Stimulated activated CD4-positive, alpha-beta T cell treated with anti-CD3 and anti-CD28 coated beads, Interleukin-15, amount 100 ng/mL, for 48 hours (primary cell): ENCODE results near the gene KIF4B.
"Not testable (repeated sequence)": the region's sequence is repeated elsewhere in the genome, so short reads cannot be mapped to it uniquely, and the experiment has no call there.

Experiments used
- DNase-seq, 2 donors: peaks; one replicate each; pipeline ENCODE4 v3.0.0-alpha.2; 2020; ENCODE audit warnings: low read depth in 2 of 2

Gene KIF4B, protein sequence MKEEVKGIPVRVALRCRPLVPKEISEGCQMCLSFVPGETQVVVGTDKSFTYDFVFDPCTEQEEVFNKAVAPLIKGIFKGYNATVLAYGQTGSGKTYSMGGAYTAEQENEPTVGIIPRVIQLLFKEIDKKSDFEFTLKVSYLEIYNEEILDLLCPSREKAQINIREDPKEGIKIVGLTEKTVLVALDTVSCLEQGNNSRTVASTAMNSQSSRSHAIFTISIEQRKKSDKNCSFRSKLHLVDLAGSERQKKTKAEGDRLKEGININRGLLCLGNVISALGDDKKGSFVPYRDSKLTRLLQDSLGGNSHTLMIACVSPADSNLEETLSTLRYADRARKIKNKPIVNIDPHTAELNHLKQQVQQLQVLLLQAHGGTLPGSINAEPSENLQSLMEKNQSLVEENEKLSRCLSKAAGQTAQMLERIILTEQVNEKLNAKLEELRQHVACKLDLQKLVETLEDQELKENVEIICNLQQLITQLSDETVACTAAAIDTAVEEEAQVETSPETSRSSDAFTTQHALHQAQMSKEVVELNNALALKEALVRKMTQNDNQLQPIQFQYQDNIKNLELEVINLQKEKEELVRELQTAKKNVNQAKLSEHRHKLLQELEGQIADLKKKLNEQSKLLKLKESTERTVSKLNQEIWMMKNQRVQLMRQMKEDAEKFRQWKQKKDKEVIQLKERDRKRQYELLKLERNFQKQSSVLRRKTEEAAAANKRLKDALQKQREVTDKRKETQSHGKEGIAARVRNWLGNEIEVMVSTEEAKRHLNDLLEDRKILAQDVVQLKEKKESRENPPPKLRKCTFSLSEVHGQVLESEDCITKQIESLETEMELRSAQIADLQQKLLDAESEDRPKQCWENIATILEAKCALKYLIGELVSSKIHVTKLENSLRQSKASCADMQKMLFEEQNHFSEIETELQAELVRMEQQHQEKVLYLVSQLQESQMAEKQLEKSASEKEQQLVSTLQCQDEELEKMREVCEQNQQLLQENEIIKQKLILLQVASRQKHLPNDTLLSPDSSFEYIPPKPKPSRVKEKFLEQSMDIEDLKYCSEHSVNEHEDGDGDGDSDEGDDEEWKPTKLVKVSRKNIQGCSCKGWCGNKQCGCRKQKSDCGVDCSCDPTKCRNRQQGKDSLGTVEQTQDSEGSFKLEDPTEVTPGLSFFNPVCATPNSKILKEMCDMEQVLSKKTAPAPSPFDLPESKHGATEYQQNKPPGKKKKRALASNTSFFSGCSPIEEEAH

GRCh38 chr5:155013526-155013925 lies at the start of gene KIF4B:
Gene KIF4B (plus strand): TSS chr5:155013755. CDS start chr5:155013860, 105 bp downstream.
- no peak for DNase-seq

DNA sequence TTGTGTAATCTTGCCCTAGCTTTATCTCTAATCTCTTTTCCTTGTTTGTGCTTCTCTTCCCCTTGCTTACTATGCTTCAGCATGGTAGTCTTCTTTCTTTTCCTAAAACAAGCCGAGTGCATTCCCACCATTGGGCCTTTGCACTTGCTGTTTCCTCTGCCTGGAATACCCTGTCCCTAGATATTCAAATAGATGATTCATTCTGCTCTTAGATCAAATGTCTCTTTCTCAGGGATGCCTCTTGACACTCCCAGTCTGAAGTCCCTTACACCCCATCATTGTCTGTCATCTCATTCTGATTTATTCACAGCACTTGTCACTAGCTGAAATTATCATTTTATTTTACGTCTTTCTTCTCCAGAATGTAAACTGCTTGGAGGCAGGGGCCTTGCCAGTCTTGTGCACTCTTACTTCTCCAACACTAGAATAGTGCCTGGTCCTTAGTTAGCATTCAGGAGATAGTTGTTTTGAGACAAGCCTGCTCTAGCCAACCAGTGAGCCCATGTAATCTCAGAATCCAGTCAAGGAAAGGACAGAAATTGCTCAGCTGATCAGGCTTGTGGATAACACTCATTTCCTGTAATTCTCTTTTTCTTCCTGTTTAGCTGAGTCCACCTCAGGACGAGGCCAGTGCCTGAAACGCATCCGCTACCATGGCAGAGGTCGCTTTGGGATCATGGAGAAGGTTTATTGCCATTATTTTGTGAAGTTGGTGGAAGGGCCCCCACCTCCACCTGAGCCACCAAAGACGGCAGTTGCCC lies 47.3 kb upstream of the KIF4B start:
- DNase-seq = no peak

DNA sequence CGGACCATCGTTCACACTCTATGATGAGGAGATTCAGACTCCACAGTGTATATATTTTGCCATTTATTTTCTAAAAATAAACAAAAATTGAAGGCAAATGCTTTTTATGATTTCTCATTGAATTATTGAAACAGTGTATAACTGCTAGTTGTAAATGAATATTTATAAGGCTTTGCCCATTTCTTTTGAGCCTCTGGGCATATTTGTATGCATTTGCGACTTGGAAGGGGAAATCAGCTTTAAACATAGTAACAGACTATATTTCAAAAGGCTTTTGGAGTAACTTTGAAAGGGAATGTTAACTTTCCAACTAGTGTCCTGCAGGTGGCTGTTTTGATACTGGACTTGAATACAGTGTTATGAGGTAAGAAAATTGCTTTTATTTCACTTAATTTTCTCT lies 46.7 kb upstream of the KIF4B start:
- DNase-seq = no peak

DNA sequence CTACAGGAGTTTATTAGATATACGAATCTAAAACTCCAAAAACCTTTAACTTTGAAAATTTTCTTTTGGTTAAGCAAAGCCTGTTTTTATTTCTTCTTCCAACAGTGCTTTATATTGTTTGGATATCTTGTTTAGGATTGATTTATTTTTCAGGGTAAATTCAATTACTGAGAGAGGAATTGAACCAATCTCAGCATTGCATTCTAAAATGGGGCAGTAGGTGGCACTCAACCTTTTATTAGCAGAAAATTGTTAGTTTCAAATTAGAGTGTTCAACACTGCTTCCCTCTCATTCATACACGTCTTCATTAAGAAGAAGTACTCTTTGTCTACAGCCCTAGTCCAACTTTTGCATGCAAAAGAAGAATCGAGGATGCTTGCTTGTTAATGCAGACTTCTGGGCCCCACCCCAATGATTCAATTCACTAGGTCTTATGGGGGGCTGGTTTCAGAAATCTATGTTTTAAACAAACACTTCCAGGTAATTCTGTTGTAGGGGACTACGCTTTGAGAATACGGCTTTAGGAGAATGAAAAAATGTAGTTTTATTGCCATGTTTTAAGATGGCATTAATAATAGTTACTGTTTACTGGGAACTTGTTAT lies 46.0 kb upstream of the KIF4B start:
- DNase-seq = no peak

DNA sequence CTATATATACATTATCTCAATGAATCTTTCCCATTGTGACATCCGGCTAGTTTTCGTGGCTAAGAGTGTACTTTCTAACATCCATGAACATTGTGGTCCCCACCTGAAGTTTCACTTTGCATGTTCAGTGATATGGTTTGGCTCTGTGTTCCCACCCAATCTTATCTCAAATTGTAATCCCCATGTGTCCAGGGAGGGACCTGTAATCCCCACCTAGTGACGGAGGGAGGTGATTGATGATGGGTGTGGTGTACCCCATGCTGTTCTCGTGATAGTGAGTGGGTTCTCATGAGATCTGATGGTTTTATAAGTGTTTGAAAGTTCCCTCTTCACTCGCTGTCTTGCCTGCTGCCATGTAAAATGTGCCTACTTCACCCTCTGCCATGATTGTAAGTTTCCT lies 44.6 kb upstream of the KIF4B start:
- no peak for DNase-seq

GRCh38 chr5:154970759-154971158 lies 42.8 kb upstream of the KIF4B start:
- no peak for DNase-seq

- DNase-seq = no peak
These were observed 42.1 kb upstream of the KIF4B start for GRCh38 chr5:154971501-154971900.

GRCh38 chr5:154972476-154973080 lies 41.0 kb upstream of the KIF4B start:
- DNase-seq = no peak

DNA sequence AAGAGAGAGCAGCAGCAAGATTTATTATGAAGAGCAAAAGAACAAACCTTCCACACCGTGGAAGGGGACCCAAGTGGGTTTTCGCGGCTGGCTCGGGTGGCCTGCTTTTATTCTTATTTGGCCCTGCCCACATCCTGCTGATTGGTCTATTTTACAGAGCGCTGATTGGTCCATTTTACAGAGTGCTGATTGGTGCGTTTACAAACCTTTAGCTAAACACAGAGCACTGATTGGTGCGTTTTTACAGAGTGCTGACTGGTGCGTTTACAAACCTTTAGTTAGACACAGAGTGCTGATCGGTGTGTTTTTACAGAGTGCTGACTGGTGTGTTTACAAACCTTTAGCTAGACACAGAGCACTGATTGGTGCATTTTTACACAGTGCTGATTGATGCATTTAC lies 37.5 kb upstream of the KIF4B start:
- DNase-seq = not testable (repeated sequence)

GRCh38 chr5:154977409-154977808 lies 36.1 kb upstream of the KIF4B start:
- no peak for DNase-seq

DNA sequence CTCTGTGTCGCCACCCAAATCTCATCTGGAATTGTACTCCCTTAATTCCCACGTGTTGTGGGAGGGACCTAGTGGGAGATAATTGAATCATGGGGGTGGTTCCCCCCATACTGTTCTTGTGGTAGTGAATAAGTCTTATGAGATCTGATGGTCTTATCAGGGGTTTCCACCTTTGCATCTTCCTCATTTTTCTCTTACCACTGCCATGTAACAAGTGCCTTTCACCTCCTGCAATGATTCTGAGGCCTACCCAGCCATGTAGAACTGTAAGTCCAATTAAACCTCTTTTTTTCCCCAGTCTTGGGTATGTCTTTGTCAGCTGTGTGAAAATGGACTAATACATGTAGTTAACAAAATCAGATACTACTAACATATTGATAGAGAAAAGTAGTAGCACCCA lies 35.3 kb upstream of the KIF4B start:
- not testable (repeated sequence) for DNase-seq

DNA sequence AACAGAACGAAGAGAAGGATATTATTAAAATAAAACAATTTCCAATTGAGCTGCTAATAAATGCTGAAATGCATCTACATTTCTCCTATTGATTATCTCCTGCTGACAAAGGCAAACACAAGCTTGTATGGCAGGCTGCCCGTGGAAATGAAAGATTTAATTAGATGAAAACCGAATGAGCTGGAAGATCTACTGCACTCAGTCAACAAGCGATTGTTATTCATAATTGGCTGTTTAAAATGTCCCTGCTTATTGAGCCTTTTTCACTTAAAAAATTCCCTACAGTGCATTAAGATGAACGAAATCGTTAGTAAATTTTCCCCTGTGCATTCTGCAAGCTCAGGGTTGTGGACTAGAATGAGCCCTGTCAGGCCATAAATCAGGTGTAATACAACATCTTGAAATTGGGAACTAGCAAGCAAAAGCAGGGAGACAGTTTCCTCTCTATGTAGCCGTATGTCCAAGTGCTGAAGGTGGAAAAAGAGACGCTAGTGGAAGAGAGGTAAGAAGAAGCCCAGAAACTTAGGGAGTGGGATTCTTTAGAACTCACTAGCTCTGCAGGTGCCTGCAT lies 28.5 kb upstream of the KIF4B start:
- no peak for DNase-seq

GRCh38 chr5:154986151-154986550 lies 27.4 kb upstream of the KIF4B start:
- no peak for DNase-seq

GRCh38 chr5:154989626-154990025 lies 23.9 kb upstream of the KIF4B start:
- no peak for DNase-seq

DNA sequence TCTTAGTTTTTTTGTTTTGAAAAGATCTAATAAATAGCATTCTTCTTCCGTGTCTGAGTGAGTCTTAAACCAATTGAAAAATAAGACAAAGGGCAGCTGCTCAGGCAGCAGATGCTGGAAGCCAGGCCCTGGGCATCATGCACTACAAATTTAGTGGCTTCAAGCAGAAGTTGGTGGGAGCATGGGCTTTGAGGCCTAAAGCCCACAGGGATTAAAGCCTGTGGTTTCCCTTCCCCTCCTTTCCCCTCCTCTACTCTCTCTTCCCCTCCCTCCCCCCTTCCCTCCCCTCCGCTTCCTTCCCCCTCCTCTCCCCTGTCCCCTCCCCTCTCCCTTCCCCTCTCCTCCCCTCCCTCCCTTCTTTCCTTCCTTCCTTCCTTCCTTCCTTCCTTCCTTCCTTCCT lies 20.1 kb upstream of the KIF4B start:
- DNase-seq = no peak

DNA sequence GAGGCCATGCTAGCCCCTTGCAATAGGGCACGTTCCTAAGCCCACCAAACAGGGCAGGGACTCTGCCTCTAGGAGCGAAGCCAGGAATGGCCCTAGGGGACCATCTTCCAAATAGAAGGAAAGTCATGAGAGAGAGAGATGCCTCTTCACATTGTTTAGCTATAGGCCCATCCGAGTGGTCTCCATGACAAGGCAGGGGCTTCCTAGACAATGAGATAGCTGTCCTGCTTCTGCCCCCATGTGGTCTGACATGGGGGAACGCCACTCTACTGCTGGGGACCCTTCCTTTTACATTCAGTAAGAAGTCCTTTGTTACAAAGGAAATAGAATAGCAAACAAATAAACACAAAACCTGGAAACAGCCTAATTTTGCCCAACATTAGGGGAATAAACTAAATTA lies 17.9 kb upstream of the KIF4B start:
- DNase-seq = no peak

GRCh38 chr5:154997746-154998145 lies 15.8 kb upstream of the KIF4B start:
- no peak for DNase-seq

DNA sequence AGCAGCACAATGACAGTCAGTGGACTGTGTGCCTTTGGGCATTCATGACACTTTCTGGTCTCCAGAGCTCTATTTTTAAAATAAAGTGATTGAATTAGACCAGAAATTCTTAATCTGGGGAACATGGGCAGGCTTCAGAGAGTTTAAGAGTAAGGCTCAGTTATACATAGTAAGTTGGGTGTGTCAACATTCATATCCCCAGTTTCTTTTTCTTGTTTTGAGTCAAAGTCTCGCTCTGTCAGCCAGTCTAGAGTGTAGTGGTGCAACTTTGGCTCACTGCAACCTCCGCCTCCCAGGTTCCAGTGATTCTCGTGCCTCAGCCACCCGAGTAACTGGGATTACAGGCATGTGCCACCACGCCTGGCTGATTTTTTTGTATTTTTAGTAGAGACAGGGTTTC lies 13.7 kb upstream of the KIF4B start:
- DNase-seq = no peak

- DNase-seq = no peak
These were observed 12.0 kb upstream of the KIF4B start for GRCh38 chr5:155001523-155001922.

DNA sequence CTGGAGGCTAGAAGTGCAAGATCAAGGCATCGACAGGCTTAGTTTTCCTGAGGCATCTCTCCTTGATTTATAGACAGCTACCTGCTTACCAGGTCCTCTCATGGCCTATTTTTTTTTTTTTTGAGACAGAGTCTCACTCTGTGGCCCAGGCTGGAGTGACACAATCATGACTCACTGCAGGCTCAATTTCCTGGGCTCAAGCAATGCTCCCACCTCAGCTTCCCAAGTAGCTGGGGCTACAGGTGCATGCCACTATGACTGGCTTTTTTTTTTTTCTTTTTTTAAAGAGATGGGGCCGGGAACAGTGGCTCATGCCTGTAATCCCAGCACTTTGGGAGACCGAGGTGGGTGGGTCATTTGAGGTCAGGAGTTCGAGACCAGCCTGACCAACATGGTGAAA lies 10.8 kb upstream of the KIF4B start:
- DNase-seq = not testable (repeated sequence)
